Prostate gland (tissue), 2 donors: ENCODE measurements around the gene PNP. TPM values are rescaled to one million over a fixed set of nuclear protein-coding genes. Genes with fewer than 3 reads are reported as not detected.

Source experiments
- DNase-seq: peaks from one replicate; pipeline ENCODE4 v3.0.0-alpha.2; 2019; ENCODE audit warnings: low spot score
- H3K27ac ChIP-seq, 2 donors: fragments of 200-600 bp; sonication (generic); 2 replicates each; pipeline ENCODE4 v1.5.1; 2017 to 2019
- H3K27me3 ChIP-seq: fragments of 200-600 bp; sonication (generic); replicated peaks from 2 replicates; pipeline ENCODE4 v1.5.1; 2019; ENCODE audit not compliant: insufficient read depth
- H3K36me3 ChIP-seq, 2 donors: fragments of 200-600 bp; sonication (generic); 1 replicate in 1 of 2; 2 replicates in 1 of 2; pipeline versions ENCODE4 v1.5.1 to v1.8.1; 2017 to 2019
- H3K4me1 ChIP-seq: fragments of 200-600 bp; sonication (generic); replicated peaks from 2 replicates; pipeline ENCODE4 v1.5.1; 2019
- H3K4me3 ChIP-seq, 2 donors: fragments of 200-600 bp; sonication (generic); 2 replicates each; pipeline ENCODE4 v1.5.1; 2017 to 2019
- H3K9me3 ChIP-seq: fragments of 200-600 bp; sonication (generic); 2 replicates; pipeline ENCODE4 v1.5.1; 2017
- CTCF ChIP-seq, 4 experiments: fragments of 200-600 bp in 2 of 4; fragments of 450-650 bp in 2 of 4; sonication (generic) in 2 of 4; IDR thresholded peaks; 1 replicate in 3 of 4; 2 replicates in 1 of 4; pipeline ENCODE4 v1.5.1; 2016 to 2019; ENCODE audit warnings: antibody characterized with exemption in 4 of 4, mild to moderate bottlenecking in 2 of 4, moderate library complexity in 2 of 4
- POLR2A ChIP-seq: fragments of 450-650 bp; IDR thresholded peaks from one replicate; pipeline ENCODE4 v1.6.1; 2016; ENCODE audit warnings: antibody characterized with exemption, mild to moderate bottlenecking
- POLR2AphosphoS5 ChIP-seq: sonication (generic); formaldehyde crosslinking; IDR thresholded peaks from one replicate; pipeline ENCODE4 v1.6.1; 2017; ENCODE audit warnings: antibody characterized with exemption
- WGBS: methylation state at CpG from one replicate; pipeline ENCODE4 v1.1.5; 2018; 5-methylcytosine and 5-hydroxymethylcytosine counted together
- intact Hi-C: fragments of 100-400 bp; cut with DNase I; formaldehyde crosslinking; loops from one replicate; pipeline ENCODE4 v1.14.2; 2022
- total RNA-seq, 2 donors: library from RNA; depleted of rRNA; stranded (reverse); fragments of >200 nt; gene quantifications; one replicate each; pipeline ENCODE4 v1.1.0, GENCODE V29; 2016

The PNP gene
- total RNA-seq, 2 donors from 2014 or later, result 14.2 to 20.3 TPM

- DNase-seq, result no peak
- no peaks in the 10 kb centered on the region for H3K4me1 ChIP-seq
- no peaks in the 10 kb centered on the region for H3K9me3 ChIP-seq
- 75% methylated on average over 5 of the region's 5 CpGs for WGBS
- no peak overlapping the region for H3K27ac ChIP-seq
- intact Hi-C loops, result no loop called here
- H3K27me3 ChIP-seq, result no peaks in the 10 kb centered on the region
- H3K4me3 ChIP-seq, result no peak overlapping the region
- H3K36me3 ChIP-seq, result no peaks in the 10 kb centered on the region
- TF ChIP-seq POLR2A (no peak), CTCF (IDR thresholded peaks at IDR 0.05) (no peak), POLR2AphosphoS5 (no peak)
These were observed 41.8 kb upstream of the PNP start for GRCh38 chr14:20427231-20428009.

DNA sequence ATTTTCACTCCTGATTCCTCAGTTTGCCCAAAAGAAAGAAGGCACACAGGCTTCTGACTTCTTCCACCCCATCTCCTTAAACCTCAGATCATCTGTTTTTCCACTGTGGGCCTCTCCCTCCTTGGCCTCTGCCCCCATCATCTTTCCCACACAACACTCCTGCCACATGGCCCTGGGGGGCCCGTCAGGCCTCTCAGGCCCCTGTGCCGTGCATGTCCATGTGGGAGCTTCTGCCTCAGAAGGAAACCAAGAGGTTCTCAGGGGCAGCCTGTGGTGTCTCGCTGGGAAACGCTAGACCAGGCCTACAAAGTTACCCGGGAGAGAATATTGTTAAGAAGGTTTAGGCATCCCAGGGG, 41.2 kb upstream of the PNP start:
- no peak for DNase-seq
- Histone ChIP-seq H3K4me3 (no peak overlapping the region), H3K9me3 (no peaks in the 10 kb centered on the region), H3K27ac (no peak overlapping the region), H3K4me1 (no peaks in the 10 kb centered on the region), H3K36me3 (no peaks in the 10 kb centered on the region), H3K27me3 (no peaks in the 10 kb centered on the region)
- 80% methylated on average over 5 of the region's 5 CpGs for WGBS
- intact Hi-C loops, result no loop called here
- no peak for TF ChIP-seq POLR2AphosphoS5
- TF ChIP-seq CTCF (IDR thresholded peaks at IDR 0.05), result no peak
- TF ChIP-seq POLR2A, result no peak

DNA sequence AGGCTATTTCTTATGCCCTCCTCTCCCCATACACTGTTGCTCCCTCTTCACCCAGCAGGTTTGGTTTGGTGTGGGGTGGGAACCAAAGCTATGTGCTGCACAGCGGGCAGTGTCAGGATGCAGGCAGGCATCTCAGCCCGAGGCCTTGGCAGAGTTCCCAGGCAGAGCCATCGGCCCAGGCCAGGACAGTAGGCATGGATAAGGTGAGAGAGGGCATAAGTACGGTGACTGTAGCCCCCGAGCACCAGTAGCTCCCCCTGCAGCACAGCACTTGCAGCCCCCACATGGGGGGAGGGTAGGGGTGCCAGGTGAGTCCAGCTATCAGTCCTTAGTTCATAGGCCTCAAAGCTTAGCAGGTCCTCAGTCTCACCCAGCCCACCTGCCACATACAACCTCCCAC, 40.4 kb upstream of the PNP start:
- H3K9me3 ChIP-seq, result no peaks in the 10 kb centered on the region
- intact Hi-C loops, result no loop called here
- DNase-seq, result no peak
- no peaks in the 10 kb centered on the region for H3K4me1 ChIP-seq
- no peak for TF ChIP-seq CTCF (IDR thresholded peaks at IDR 0.05)
- TF ChIP-seq POLR2A, result no peak
- TF ChIP-seq POLR2AphosphoS5, result no peak
- H3K4me3 ChIP-seq, result no peak overlapping the region
- no peak overlapping the region for H3K27ac ChIP-seq
- WGBS, result 44% methylated on average over 5 of the region's 5 CpGs
- no peaks in the 10 kb centered on the region for H3K36me3 ChIP-seq
- no peaks in the 10 kb centered on the region for H3K27me3 ChIP-seq

- no peaks in the 10 kb centered on the region for H3K4me1 ChIP-seq
- no peaks in the 10 kb centered on the region for H3K27me3 ChIP-seq
- intact Hi-C loops, result no loop called here
- WGBS, result 71% methylated on average over 30 of the region's 30 CpGs
- no peaks in the 10 kb centered on the region for H3K9me3 ChIP-seq
- no peaks in the 10 kb centered on the region for H3K36me3 ChIP-seq
- H3K27ac ChIP-seq, result no peak overlapping the region
- peak; percentile 32 for DNase-seq
- H3K4me3 ChIP-seq, result no peak overlapping the region
- no peak for TF ChIP-seq POLR2A
- TF ChIP-seq CTCF (IDR thresholded peaks at IDR 0.05), result no peak
- TF ChIP-seq POLR2AphosphoS5, result no peak
These were observed 39.2 kb upstream of the PNP start for GRCh38 chr14:20429801-20430669.
